GM12878 (cell line): ENCODE data around the gene KRTAP5-6. TPM values are rescaled to one million over a fixed set of nuclear protein-coding genes. Genes with fewer than 3 reads are reported as not detected.

ENCODE experiments used
- ATAC-seq: fragments of 200-7000 bp; cut with Tn5 transposase; 3 replicates; pipeline ENCODE4 v1.9.1; 2020; ENCODE audit warnings: mild to moderate bottlenecking, moderate library complexity
- BruUV-seq: library from RNA; stranded (reverse); fragments of 400-500 nt; replicated peaks from 2 replicates; lab custom pipeline; 2021; lab: Mats Ljungman, UMichigan
- CTCF ChIA-PET: fragments of 300-600 bp; sonication (Branson Sonifier 250); formaldehyde crosslinking; extraction: SDS; loops from one replicate; lab custom pipeline; 2021; ENCODE audit warnings: inconsistent platforms; lab: Yijun Ruan, JAX
- POLR2A ChIA-PET: fragments of 350-600 bp; formaldehyde crosslinking; extraction: SDS; loops from one replicate; lab custom pipeline; 2021; ENCODE audit warnings: inconsistent platforms; lab: Charles Lee
- RAD21 ChIA-PET: fragments of 300-600 bp; sonication (Branson Sonifier 250); formaldehyde crosslinking; loops from one replicate; lab custom pipeline; 2023; ENCODE audit warnings: antibody characterized with exemption; ENCODE audit not compliant: unreplicated experiment; lab: Charles Lee
- SMC1A ChIA-PET: fragments of 300-600 bp; sonication (Branson Sonifier 250); formaldehyde crosslinking; loops from one replicate; lab custom pipeline; 2023; ENCODE audit not compliant: unreplicated experiment, uncharacterized antibody; lab: Charles Lee
- DNase-seq: peaks from one replicate; pipeline ENCODE4 v3.0.0-alpha.2; 2011; ENCODE audit warnings: low read depth, low spot score
- FAIRE-seq: peaks from 3 replicates; lab custom pipeline; 2011; peaks lifted over from hg19 to GRCh38; lab: Jason Lieb, UNC
- H2AFZ ChIP-seq: 2 replicates; pipeline ENCODE4 v1.6.0; 2011; ENCODE audit warnings: low read depth, low read length, control low read depth; ENCODE audit not compliant: control insufficient read depth
- H3K27ac ChIP-seq: 2 replicates; pipeline ENCODE4 v1.5.1; 2011; ENCODE audit warnings: control low read depth; ENCODE audit not compliant: control insufficient read depth, insufficient read depth
- H3K27me3 ChIP-seq, 2 experiments: replicated peaks in 1 of 2; 2 replicates each; pipeline versions ENCODE4 v1.6.0 to v1.6.1; 2011; ENCODE audit warnings: low read length in 1 of 2; ENCODE audit not compliant: control insufficient read depth in 2 of 2, insufficient read depth in 2 of 2
- H3K36me3 ChIP-seq, 2 experiments: 2 replicates each; pipeline ENCODE4 v1.5.1; 2011; ENCODE audit warnings: low read length in 1 of 2; ENCODE audit not compliant: control insufficient read depth in 2 of 2, insufficient read depth in 2 of 2
- H3K4me1 ChIP-seq: 2 replicates; pipeline ENCODE4 v1.6.1; 2011; ENCODE audit warnings: mild to moderate bottlenecking, low read length, moderate library complexity, mixed read lengths; ENCODE audit not compliant: control insufficient read depth, insufficient read depth
- H3K4me2 ChIP-seq: 2 replicates; pipeline ENCODE4 v1.6.0; 2011; ENCODE audit warnings: control low read depth; ENCODE audit not compliant: control insufficient read depth, insufficient read depth
- H3K4me3 ChIP-seq: fragments of 200-600 bp; sonication (generic); 2 replicates; pipeline ENCODE4 v1.5.1; 2016
- H3K79me2 ChIP-seq: 2 replicates; pipeline ENCODE4 v1.6.0; 2011; ENCODE audit warnings: low read length; ENCODE audit not compliant: control insufficient read depth, insufficient read depth
- H3K9ac ChIP-seq: 2 replicates; pipeline ENCODE4 v1.8.0; 2011; ENCODE audit warnings: low read length, control low read depth, mixed read lengths; ENCODE audit not compliant: control insufficient read depth, insufficient read depth
- H3K9me3 ChIP-seq: replicated peaks from 3 replicates; pipeline ENCODE4 v1.5.1; 2011; ENCODE audit warnings: mild to moderate bottlenecking, low read length; ENCODE audit not compliant: control insufficient read depth, insufficient read depth
- H4K20me1 ChIP-seq: 2 replicates; pipeline ENCODE4 v1.6.0; 2011; ENCODE audit not compliant: control insufficient read depth, insufficient read depth
- ATF7 ChIP-seq: fragments of 450-650 bp; IDR thresholded peaks from 2 replicates; pipeline ENCODE4 v1.6.1; 2016; ENCODE audit warnings: low read depth, mild to moderate bottlenecking
- BCL11A ChIP-seq: IDR thresholded peaks from 2 replicates; pipeline ENCODE4 v1.6.1; 2011; ENCODE audit warnings: low read depth, low read length
- BRCA1 ChIP-seq: IDR thresholded peaks from 2 replicates; pipeline ENCODE4 v1.6.1; 2011; ENCODE audit warnings: low read depth, low read length, improper control_type of control experiment
- CHD4 ChIP-seq: fragments of 200-600 bp; sonication (generic); IDR thresholded peaks from 2 replicates; pipeline ENCODE4 v1.6.1; 2016; ENCODE audit warnings: mild to moderate bottlenecking
- CREM ChIP-seq: IDR thresholded peaks from 2 replicates; pipeline ENCODE4 v1.6.1; 2014; ENCODE audit warnings: antibody characterized with exemption, low read depth
- GABPA ChIP-seq: IDR thresholded peaks from 2 replicates; pipeline ENCODE4 v1.6.1; 2014; ENCODE audit warnings: antibody characterized with exemption, low read depth, mild to moderate bottlenecking, inconsistent platforms
- JUND ChIP-seq: IDR thresholded peaks from 2 replicates; pipeline ENCODE4 v1.6.1; 2012; ENCODE audit warnings: low read depth, mild to moderate bottlenecking, low read length, improper control_type of control experiment, moderate library complexity
- MEF2A ChIP-seq: IDR thresholded peaks from 2 replicates; pipeline ENCODE4 v1.6.1; 2011; ENCODE audit warnings: low read depth, mild to moderate bottlenecking, low read length, moderate library complexity; ENCODE audit not compliant: insufficient read depth
- NFIC ChIP-seq: IDR thresholded peaks from 2 replicates; pipeline ENCODE4 v1.6.1; 2012; ENCODE audit warnings: low read depth, mild to moderate bottlenecking, inconsistent platforms, low read length, moderate library complexity
- PAX5 ChIP-seq: IDR thresholded peaks from 2 replicates; pipeline ENCODE4 v1.6.1; 2011; ENCODE audit warnings: low read depth, low read length, borderline replicate concordance
- POLR2AphosphoS2 ChIP-seq: IDR thresholded peaks from 2 replicates; pipeline ENCODE4 v1.6.1; 2011; ENCODE audit warnings: low read depth, mild to moderate bottlenecking, low read length, improper control_type of control experiment, moderate library complexity
- RFX5 ChIP-seq: IDR thresholded peaks from 2 replicates; pipeline ENCODE4 v1.6.1; 2011; ENCODE audit warnings: low read depth, low read length, improper control_type of control experiment
- STAT3 ChIP-seq: IDR thresholded peaks from 2 replicates; pipeline ENCODE4 v1.6.1; 2011; ENCODE audit warnings: low read depth, low read length, improper control_type of control experiment
- TCF12 ChIP-seq: IDR thresholded peaks from 2 replicates; pipeline ENCODE4 v1.6.1; 2011; ENCODE audit warnings: low read depth, mild to moderate bottlenecking, low read length
- YBX1 ChIP-seq: fragments of 450-650 bp; IDR thresholded peaks from 2 replicates; pipeline ENCODE4 v1.6.1; 2016; ENCODE audit warnings: antibody characterized with exemption
- ZNF592 ChIP-seq: fragments of 450-650 bp; IDR thresholded peaks from 2 replicates; pipeline ENCODE4 v1.6.1; 2017; ENCODE audit warnings: mild to moderate bottlenecking, moderate library complexity
- WGBS: methylation state at CpG from one replicate; pipeline ENCODE4 v1.1.6; 2016; ENCODE audit warnings: low lambda C conversion rate; ENCODE audit not compliant: insufficient replicate concordance, insufficient coverage; ENCODE audit errors: missing lambda C conversion rate; 5-methylcytosine and 5-hydroxymethylcytosine counted together
- in situ Hi-C: fragments of 300-500 bp; cut with MboI; formaldehyde crosslinking; loops from 9 replicates; pipeline ENCODE4 v1.14.3; 2018; ENCODE audit warnings: mixed read lengths
- intact Hi-C: fragments of 100-400 bp; cut with micrococcal nuclease; formaldehyde crosslinking; loops from one replicate; pipeline ENCODE4 v1.14.2; 2022; ENCODE audit not compliant: unreplicated experiment
- polyA plus RNA-seq, 11 experiments: library from polyadenylated mRNA; depleted of rRNA in 4 of 11; unstranded in 6 of 11; stranded (reverse) in 5 of 11; fragments of >200 nt; fragmentation: Nextera tagmentation in 4 of 11; fragmentation: Illumina TruSeq in 1 of 11; extraction: Ambion mirVana in 4 of 11; extraction: Trizol in 1 of 11; gene quantifications; 1 replicate in 1 of 11; 2 replicates in 10 of 11; pipeline versions ENCODE4 v1.2.1 to v1.2.3, GENCODE V29; 2011 to 2016; ENCODE audit warnings: inconsistent platforms in 2 of 11, missing spikeins in 2 of 11, low read depth in 1 of 11
- total RNA-seq, 4 experiments: library from RNA; depleted of rRNA in 3 of 4; stranded (reverse); fragments of >200 nt in 3 of 4; fragmentation: Illumina TruSeq in 1 of 4; extraction: Trizol in 1 of 4; gene quantifications; 2 replicates each; pipeline versions ENCODE4 v1.2.1 to v1.2.3, GENCODE V29; 2013 to 2021
- TF ChIP-seq, protein P1 (sequence below): IDR thresholded peaks from 2 replicates; pipeline ENCODE4 v1.6.1; 2011; ENCODE audit warnings: borderline replicate concordance, low read depth, mild to moderate bottlenecking, moderate library complexity, mixed read lengths, low read length; ENCODE audit not compliant: insufficient read depth; ENCODE audit errors: extremely low read length
- TF ChIP-seq, protein P2 (sequence below): IDR thresholded peaks from 2 replicates; pipeline ENCODE4 v1.6.1; 2012; ENCODE audit warnings: low read depth, low read length, improper control_type of control experiment
- TF ChIP-seq, protein P3 (sequence below): fragments of 150-350 bp; IDR thresholded peaks from 2 replicates; pipeline ENCODE4 v1.6.1; 2014; ENCODE audit warnings: mild to moderate bottlenecking, low read depth, low read length

Gene KRTAP5-6
- total and polyA plus RNA-seq, 10 of the 15 experiments (the other 5 are each of a cell fraction or from before 2014, with no cell fraction given), result not detected

DNA sequence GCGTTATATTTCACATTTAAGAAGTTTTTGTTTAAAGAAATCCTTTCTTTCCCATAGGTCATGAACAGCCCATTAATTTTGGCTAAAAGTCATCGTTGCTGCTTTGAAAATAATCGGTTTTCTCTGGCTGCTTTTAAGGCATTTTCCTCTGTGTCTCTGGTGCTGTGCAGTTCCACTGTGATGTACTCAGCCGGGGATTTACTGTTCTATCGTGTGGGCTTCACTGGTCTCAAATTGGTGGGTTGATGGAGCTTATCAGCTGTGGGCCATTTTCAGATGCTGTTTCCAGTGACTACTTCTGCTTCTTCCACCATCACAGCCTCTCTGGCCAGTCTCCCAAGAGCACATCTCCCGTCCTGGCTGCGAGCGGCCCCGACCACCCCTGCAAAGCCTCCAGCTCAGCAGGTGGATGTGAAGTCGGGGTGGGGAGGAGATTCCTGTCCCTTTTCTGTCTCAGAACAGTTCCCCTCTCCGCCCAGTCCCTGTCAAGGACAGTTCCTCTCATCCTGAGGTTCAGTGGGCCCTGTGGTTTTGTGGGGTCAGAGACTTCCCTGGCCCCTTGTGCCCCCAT lies 33.1 kb downstream of the KRTAP5-6 start:
- H3K4me3 ChIP-seq, result no peak overlapping the region
- BruUV-seq, result no TSS peak
- RAD21 ChIA-PET, result no interaction called here
- CTCF ChIA-PET, result no interaction called here
- no peaks in the 10 kb centered on the region for H4K20me1 ChIP-seq
- POLR2A ChIA-PET, result no interaction called here
- DNase-seq, result no peak
- no peak for ATAC-seq
- intact Hi-C loops (no loop called here), in situ Hi-C loops (no loop called here)
- no peaks in the 10 kb centered on the region for H3K4me1 ChIP-seq
- SMC1A ChIA-PET, result no interaction called here
- 0 out of 4 replicates have a peak, but pooled peaks cover 0 to 6% of the 10 kb centered on the region in 2 experiments for H3K27me3 ChIP-seq
- WGBS, result 7% methylated on average over 11 of the region's 11 CpGs
- H3K27ac ChIP-seq, result no peak overlapping the region
- no peak for FAIRE-seq
- no peak overlapping the region for H3K9ac ChIP-seq
- H3K79me2 ChIP-seq, result no peaks in the 10 kb centered on the region
- H3K4me2 ChIP-seq, result no peak overlapping the region
- H3K9me3 ChIP-seq, result no peaks in the 10 kb centered on the region
- TF ChIP-seq BRCA1 (no peak), CREM (no peak), POLR2AphosphoS2 (no peak), NFIC (no peak), STAT3 (no peak), JUND (no peak), YBX1 (no peak), ATF7 (no peak), ZNF592 (no peak), BCL11A (no peak), CHD4 (no peak), GABPA (no peak), TCF12 (no peak), RFX5 (no peak), MEF2A (no peak), PAX5 (no peak)
- TF ChIP-seq, protein P1, sequence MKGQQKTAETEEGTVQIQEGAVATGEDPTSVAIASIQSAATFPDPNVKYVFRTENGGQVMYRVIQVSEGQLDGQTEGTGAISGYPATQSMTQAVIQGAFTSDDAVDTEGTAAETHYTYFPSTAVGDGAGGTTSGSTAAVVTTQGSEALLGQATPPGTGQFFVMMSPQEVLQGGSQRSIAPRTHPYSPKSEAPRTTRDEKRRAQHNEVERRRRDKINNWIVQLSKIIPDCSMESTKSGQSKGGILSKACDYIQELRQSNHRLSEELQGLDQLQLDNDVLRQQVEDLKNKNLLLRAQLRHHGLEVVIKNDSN, result no peak
- TF ChIP-seq, protein P2, sequence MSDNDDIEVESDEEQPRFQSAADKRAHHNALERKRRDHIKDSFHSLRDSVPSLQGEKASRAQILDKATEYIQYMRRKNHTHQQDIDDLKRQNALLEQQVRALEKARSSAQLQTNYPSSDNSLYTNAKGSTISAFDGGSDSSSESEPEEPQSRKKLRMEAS, result no peak
- TF ChIP-seq, protein P3, sequence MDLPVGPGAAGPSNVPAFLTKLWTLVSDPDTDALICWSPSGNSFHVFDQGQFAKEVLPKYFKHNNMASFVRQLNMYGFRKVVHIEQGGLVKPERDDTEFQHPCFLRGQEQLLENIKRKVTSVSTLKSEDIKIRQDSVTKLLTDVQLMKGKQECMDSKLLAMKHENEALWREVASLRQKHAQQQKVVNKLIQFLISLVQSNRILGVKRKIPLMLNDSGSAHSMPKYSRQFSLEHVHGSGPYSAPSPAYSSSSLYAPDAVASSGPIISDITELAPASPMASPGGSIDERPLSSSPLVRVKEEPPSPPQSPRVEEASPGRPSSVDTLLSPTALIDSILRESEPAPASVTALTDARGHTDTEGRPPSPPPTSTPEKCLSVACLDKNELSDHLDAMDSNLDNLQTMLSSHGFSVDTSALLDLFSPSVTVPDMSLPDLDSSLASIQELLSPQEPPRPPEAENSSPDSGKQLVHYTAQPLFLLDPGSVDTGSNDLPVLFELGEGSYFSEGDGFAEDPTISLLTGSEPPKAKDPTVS, result no peak
- no peaks in the 10 kb centered on the region for H3K36me3 ChIP-seq
- no peak overlapping the region for H2AFZ ChIP-seq
